Measurements from ENCODE around the gene ACOT7.
A peak's percentile ranks its signal among the peaks of the same experiment; 100 is the strongest.

The ACOT7 gene

DNA sequence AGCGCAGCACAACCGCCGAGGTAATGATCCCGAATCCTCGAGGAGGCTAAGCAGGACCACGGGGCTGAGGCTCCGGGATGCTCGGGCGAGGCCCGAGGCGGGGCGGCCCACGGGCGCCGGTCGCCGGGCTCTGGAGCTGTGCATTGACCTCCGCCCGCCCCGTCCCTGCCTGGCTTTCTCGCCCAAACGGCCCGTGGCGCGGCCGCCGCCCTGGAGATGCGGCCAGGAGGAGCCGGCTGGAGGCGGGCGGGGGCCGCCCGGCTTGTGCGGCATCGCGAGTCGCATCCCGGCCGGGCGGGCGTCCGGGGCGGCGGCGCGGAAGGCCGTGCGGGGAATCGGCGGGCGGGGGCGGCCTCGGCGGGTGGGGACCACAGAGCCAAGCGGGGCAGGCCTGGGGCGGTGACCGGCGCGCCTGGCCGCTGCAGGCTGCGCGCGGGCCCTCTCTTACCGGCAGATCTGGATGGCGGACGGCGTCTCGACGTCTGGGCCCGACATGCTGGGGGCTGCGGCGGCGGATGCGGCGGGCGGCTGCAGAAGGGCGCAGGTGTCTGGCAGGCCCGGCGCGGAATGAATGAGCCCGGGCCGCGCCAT is 663 bp downstream of the ACOT7 start:
- no peak; the same call in 2 of the 3 replicates for ATAC-seq (ENCODE audit: insufficient read depth, low read depth)
- H3K27ac ChIP-seq (ENCODE audit: low read length): peak overlapping the region; percentile 84
- H2AFZ ChIP-seq (ENCODE audit: low read depth, low read length): peak overlapping the region; percentile 74

DNA sequence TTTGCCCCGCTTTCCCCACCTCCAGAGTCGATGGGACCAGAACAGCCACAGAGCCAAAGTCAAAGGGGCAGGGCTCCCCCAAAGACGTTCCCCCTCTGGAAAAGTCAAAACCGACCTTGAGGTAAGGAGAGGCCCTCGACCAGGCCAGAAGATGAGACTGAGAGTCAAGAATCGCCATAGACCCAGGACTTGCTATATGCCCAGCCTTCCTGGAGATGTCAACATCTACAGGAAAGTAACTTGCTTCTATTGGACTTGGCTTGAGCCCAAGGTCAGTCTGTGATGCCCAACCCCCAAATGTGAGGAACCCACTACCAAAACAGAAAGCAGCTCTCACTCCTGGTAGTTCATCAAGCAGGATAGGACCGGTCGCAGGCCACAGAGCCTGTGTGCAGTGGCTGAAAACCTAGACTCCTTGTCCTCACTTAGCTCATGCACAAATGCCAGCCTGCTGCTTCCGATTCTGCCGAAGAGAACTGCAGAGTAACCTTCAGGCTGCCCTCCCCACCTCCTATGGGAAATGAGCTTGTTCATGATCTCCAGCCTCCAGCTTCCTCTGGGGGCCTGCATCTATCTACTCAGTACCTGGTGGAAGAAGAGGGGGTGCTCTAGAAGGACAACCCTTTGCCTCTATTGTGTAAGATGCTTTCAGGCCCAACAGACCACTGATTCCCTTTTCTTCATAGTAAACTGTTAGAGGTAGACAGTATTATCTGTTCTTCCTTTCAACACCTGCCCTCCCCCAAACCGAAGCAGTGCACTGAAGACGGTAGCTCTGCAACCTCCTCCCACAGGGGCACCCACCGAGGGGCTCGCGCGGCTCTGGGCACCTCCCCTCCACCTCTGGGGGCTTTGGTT is 1.4 kb downstream of the ACOT7 start:
- peak overlapping the region; percentile 93 to 98 for H3K4me3 ChIP-seq (ENCODE audit: low read depth in 1 of 2, low read length in 2 of 2)
- H2AFZ ChIP-seq (ENCODE audit: low read depth, low read length): peak overlapping the region; percentile 74

More for the DNA sequence above, 663 bp downstream of the ACOT7 start:
- Histone ChIP-seq H3K9me3 (ENCODE audit: insufficient read depth, low read length, severe bottlenecking) (no peaks in the 10 kb centered on the region), H3K27me3 (ENCODE audit: insufficient read depth, low read length, poor library complexity) (no peaks in the 10 kb centered on the region), H3K9ac (ENCODE audit: low read depth, low read length) (peak overlapping the region; percentile 95), H3K79me2 (ENCODE audit: insufficient read depth, low read length) (peaks cover 57% of the 10 kb centered on the region), H4K20me1 (ENCODE audit: insufficient read depth, low read length) (peaks cover 35% of the 10 kb centered on the region), H3K4me1 (ENCODE audit: insufficient read depth, low read length) (peaks cover 43% of the 10 kb centered on the region), H3K36me3 (ENCODE audit: insufficient read depth, low read length) (peaks cover 9% of the 10 kb centered on the region; the same call in 1 of the 2 replicates), H3K4me3 (ENCODE audit: low read depth in 1 of 2, low read length in 2 of 2) (peak overlapping the region; percentile 93 to 98), H3K4me2 (ENCODE audit: insufficient read depth, low read length) (peak overlapping the region; percentile 96)
- no peak for DNase-seq
- TF ChIP-seq EZH2 (IDR thresholded peaks at IDR 0.05; ENCODE audit: borderline replicate concordance, low read depth, low read length, severe bottlenecking): no peak
- TF ChIP-seq, protein P1, sequence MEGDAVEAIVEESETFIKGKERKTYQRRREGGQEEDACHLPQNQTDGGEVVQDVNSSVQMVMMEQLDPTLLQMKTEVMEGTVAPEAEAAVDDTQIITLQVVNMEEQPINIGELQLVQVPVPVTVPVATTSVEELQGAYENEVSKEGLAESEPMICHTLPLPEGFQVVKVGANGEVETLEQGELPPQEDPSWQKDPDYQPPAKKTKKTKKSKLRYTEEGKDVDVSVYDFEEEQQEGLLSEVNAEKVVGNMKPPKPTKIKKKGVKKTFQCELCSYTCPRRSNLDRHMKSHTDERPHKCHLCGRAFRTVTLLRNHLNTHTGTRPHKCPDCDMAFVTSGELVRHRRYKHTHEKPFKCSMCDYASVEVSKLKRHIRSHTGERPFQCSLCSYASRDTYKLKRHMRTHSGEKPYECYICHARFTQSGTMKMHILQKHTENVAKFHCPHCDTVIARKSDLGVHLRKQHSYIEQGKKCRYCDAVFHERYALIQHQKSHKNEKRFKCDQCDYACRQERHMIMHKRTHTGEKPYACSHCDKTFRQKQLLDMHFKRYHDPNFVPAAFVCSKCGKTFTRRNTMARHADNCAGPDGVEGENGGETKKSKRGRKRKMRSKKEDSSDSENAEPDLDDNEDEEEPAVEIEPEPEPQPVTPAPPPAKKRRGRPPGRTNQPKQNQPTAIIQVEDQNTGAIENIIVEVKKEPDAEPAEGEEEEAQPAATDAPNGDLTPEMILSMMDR (IDR thresholded peaks at IDR 0.05; ENCODE audit: borderline replicate concordance, extremely low read depth, low read length, poor library complexity, severe bottlenecking): no peak

DNA sequence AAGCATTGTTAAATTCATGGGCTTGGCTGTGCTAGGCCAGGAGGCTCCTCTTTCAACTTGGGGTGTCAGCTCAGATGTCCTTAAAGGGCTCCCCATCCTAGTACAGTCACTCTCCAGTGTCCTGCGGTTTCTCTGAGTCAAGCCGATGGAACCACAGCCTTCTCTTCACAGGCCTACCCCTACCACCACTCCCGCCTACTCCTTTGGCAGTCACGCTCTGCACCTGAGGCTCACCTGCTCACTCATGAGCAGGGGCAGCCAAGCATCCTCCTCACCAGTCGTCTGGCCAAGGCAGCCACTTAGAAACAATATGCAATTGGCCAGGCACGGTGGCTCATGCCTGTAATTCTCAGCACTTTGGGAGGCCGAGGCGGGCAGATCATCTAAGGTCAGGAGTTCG is 3.6 kb downstream of the ACOT7 start:
- Histone ChIP-seq H3K27me3 (ENCODE audit: insufficient read depth, low read length, poor library complexity) (no peaks in the 10 kb centered on the region), H3K27ac (ENCODE audit: low read length) (peak overlapping the region; percentile 31; the same call in 1 of the 2 replicates), H4K20me1 (ENCODE audit: insufficient read depth, low read length) (peaks cover 62% of the 10 kb centered on the region), H3K4me3 (ENCODE audit: low read depth in 1 of 2, low read length in 2 of 2) (no peak overlapping the region), H3K9me3 (ENCODE audit: insufficient read depth, low read length, severe bottlenecking) (no peaks in the 10 kb centered on the region), H3K9ac (ENCODE audit: low read depth, low read length) (no peak overlapping the region), H3K36me3 (ENCODE audit: insufficient read depth, low read length) (peaks cover 22% of the 10 kb centered on the region), H3K4me1 (ENCODE audit: insufficient read depth, low read length) (peaks cover 41% of the 10 kb centered on the region), H3K79me2 (ENCODE audit: insufficient read depth, low read length) (peaks cover 85% of the 10 kb centered on the region), H3K4me2 (ENCODE audit: insufficient read depth, low read length) (peak overlapping the region; percentile 96; the same call in 1 of the 2 replicates), H2AFZ (ENCODE audit: low read depth, low read length) (no peak overlapping the region)
- no peak for ATAC-seq (ENCODE audit: insufficient read depth, low read depth)
- no peak for DNase-seq
- TF ChIP-seq, protein P1 (IDR thresholded peaks at IDR 0.05; ENCODE audit: borderline replicate concordance, extremely low read depth, low read length, poor library complexity, severe bottlenecking): no peak
- TF ChIP-seq EZH2 (IDR thresholded peaks at IDR 0.05; ENCODE audit: borderline replicate concordance, low read depth, low read length, severe bottlenecking): no peak

More for the DNA sequence above, 1.4 kb downstream of the ACOT7 start:
- Histone ChIP-seq H3K9me3 (ENCODE audit: insufficient read depth, low read length, severe bottlenecking) (no peaks in the 10 kb centered on the region), H4K20me1 (ENCODE audit: insufficient read depth, low read length) (peaks cover 40% of the 10 kb centered on the region), H3K27me3 (ENCODE audit: insufficient read depth, low read length, poor library complexity) (no peaks in the 10 kb centered on the region), H3K4me2 (ENCODE audit: insufficient read depth, low read length) (peak overlapping the region; percentile 96), H3K4me1 (ENCODE audit: insufficient read depth, low read length) (peaks cover 43% of the 10 kb centered on the region), H3K36me3 (ENCODE audit: insufficient read depth, low read length) (peaks cover 9% of the 10 kb centered on the region; the same call in 1 of the 2 replicates), H3K27ac (ENCODE audit: low read length) (peak overlapping the region; percentile 84), H3K9ac (ENCODE audit: low read depth, low read length) (peak overlapping the region; percentile 95), H3K79me2 (ENCODE audit: insufficient read depth, low read length) (peaks cover 63% of the 10 kb centered on the region)
- TF ChIP-seq, protein P1 (IDR thresholded peaks at IDR 0.05; ENCODE audit: borderline replicate concordance, extremely low read depth, low read length, poor library complexity, severe bottlenecking): no peak
- no peak for TF ChIP-seq EZH2 (IDR thresholded peaks at IDR 0.05; ENCODE audit: borderline replicate concordance, low read depth, low read length, severe bottlenecking)
- ATAC-seq (ENCODE audit: insufficient read depth, low read depth) (no peak), DNase-seq (peak; percentile 48)
